Endothelial cell of umbilical vein (primary cell): ENCODE measurements around the gene MICALL1. TPM values are rescaled to one million over a fixed set of nuclear protein-coding genes. Genes with fewer than 3 reads are reported as not detected.
"Not testable (repeated sequence)": the region's sequence is repeated elsewhere in the genome, so short reads cannot be mapped to it uniquely, and the experiment has no call there.

Experiments used
- BruUV-seq: library from RNA; stranded (reverse); fragments of 400-500 nt; replicated peaks from 2 replicates; lab custom pipeline; 2021; lab: Mats Ljungman, UMichigan
- CTCF ChIA-PET: fragments of 300-600, 350-600 bp; sonication (Branson Sonifier 250); formaldehyde crosslinking; loops from one replicate; lab custom pipeline; 2021; ENCODE audit warnings: antibody characterized with exemption, inconsistent platforms; lab: Charles Lee
- POLR2A ChIA-PET: fragments of 300-600, 350-600 bp; sonication (Branson Sonifier 250); formaldehyde crosslinking; loops from one replicate; lab custom pipeline; 2021; ENCODE audit warnings: antibody characterized with exemption, inconsistent platforms; lab: Charles Lee
- DNase-seq: peaks from one replicate; pipeline ENCODE4 v3.0.0-alpha.2; 2011; ENCODE audit warnings: low read depth, low spot score
- FAIRE-seq: peaks from 2 replicates; lab custom pipeline; 2011; peaks lifted over from hg19 to GRCh38; lab: Jason Lieb, UNC
- H2AFZ ChIP-seq: 2 replicates; pipeline ENCODE4 v1.6.0; 2012; ENCODE audit warnings: low read depth, low read length, control low read depth, inconsistent platforms
- H3K27ac ChIP-seq: 2 replicates; pipeline ENCODE4 v1.5.1; 2011; ENCODE audit warnings: low read depth, mild to moderate bottlenecking, control low read depth, low read length, moderate library complexity; ENCODE audit not compliant: insufficient read depth
- H3K27me3 ChIP-seq, 2 experiments: 2 replicates each; pipeline versions ENCODE4 v1.6.0 to v1.6.1; 2011; ENCODE audit warnings: low read length in 2 of 2, mixed read lengths in 1 of 2; ENCODE audit not compliant: control insufficient read depth in 2 of 2, insufficient read depth in 2 of 2
- H3K36me3 ChIP-seq, 2 experiments: 2 replicates in 1 of 2; 3 replicates in 1 of 2; pipeline ENCODE4 v1.5.1; 2011; ENCODE audit warnings: low read length in 2 of 2, mild to moderate bottlenecking in 1 of 2, moderate library complexity in 1 of 2; ENCODE audit not compliant: control insufficient read depth in 2 of 2, insufficient read depth in 2 of 2; ENCODE audit errors: extremely low read depth in 1 of 2
- H3K4me1 ChIP-seq: 3 replicates; pipeline ENCODE4 v1.5.1; 2011; ENCODE audit warnings: mild to moderate bottlenecking, low read length; ENCODE audit not compliant: control insufficient read depth, insufficient read depth; ENCODE audit errors: extremely low read depth
- H3K4me2 ChIP-seq: 2 replicates; pipeline ENCODE4 v1.6.1; 2011; ENCODE audit warnings: low read length, control low read depth, mixed read lengths; ENCODE audit not compliant: insufficient read depth
- H3K4me3 ChIP-seq, 3 experiments: fragments of 200-600 bp in 1 of 3; sonication (generic), shearing (Covaris generic) in 1 of 3; replicated peaks in 1 of 3; 2 replicates each; pipeline ENCODE4 v1.5.1; 2011 to 2016; ENCODE audit warnings: control low read depth in 3 of 3, low read length in 3 of 3, mild to moderate bottlenecking in 2 of 3, inconsistent platforms in 1 of 3, low read depth in 1 of 3, moderate library complexity in 1 of 3; ENCODE audit not compliant: insufficient read depth in 1 of 3
- H3K79me2 ChIP-seq: 2 replicates; pipeline ENCODE4 v1.6.0; 2012; ENCODE audit warnings: low read length, inconsistent platforms; ENCODE audit not compliant: control insufficient read depth, insufficient read depth
- H3K9ac ChIP-seq: replicated peaks from 2 replicates; pipeline ENCODE3; 2011; ENCODE audit warnings: low read length, control low read depth; ENCODE audit not compliant: insufficient read depth; ENCODE audit errors: extremely low read depth
- H3K9me1 ChIP-seq: replicated peaks from 3 replicates; pipeline ENCODE4 v1.6.0; 2011; ENCODE audit warnings: mild to moderate bottlenecking, low read length; ENCODE audit not compliant: control insufficient read depth, insufficient read depth; ENCODE audit errors: extremely low read depth
- H3K9me3 ChIP-seq: replicated peaks from 2 replicates; pipeline ENCODE4 v1.5.1; 2012; ENCODE audit warnings: low read length, inconsistent platforms; ENCODE audit not compliant: control insufficient read depth, insufficient read depth
- H4K20me1 ChIP-seq: replicated peaks from 2 replicates; pipeline ENCODE3; 2011; ENCODE audit warnings: mild to moderate bottlenecking, low read length; ENCODE audit not compliant: control insufficient read depth, insufficient read depth; ENCODE audit errors: extremely low read depth
- CTCF ChIP-seq, 2 donors: IDR thresholded peaks; 1 replicate in 1 of 2; 2 replicates in 1 of 2; pipeline ENCODE4 v1.5.1; 2011; ENCODE audit warnings: low read length in 2 of 2, mild to moderate bottlenecking in 2 of 2, moderate library complexity in 2 of 2, control low read depth in 1 of 2, inconsistent platforms in 1 of 2, low read depth in 1 of 2; ENCODE audit not compliant: insufficient read depth in 1 of 2; ENCODE audit errors: extremely low read depth in 1 of 2
- EZH2 ChIP-seq: IDR thresholded peaks from 2 replicates; pipeline ENCODE4 v1.6.1; 2012; ENCODE audit warnings: borderline replicate concordance, low read depth, mild to moderate bottlenecking, moderate library complexity, low read length, inconsistent platforms; ENCODE audit not compliant: severe bottlenecking
- FOS ChIP-seq: IDR thresholded peaks from 2 replicates; pipeline ENCODE4 v1.6.1; 2011; ENCODE audit warnings: mild to moderate bottlenecking, low read length, moderate library complexity, borderline replicate concordance; ENCODE audit not compliant: insufficient read depth
- GATA2 ChIP-seq: IDR thresholded peaks from 2 replicates; pipeline ENCODE4 v1.7.0; 2011; ENCODE audit warnings: low read depth, mild to moderate bottlenecking, moderate library complexity, mixed read lengths, low read length; ENCODE audit not compliant: insufficient read length, insufficient read depth
- JUN ChIP-seq: IDR thresholded peaks from 2 replicates; pipeline ENCODE4 v1.6.1; 2011; ENCODE audit warnings: borderline replicate concordance, low read depth; ENCODE audit not compliant: insufficient read length, insufficient read depth
- MAX ChIP-seq: IDR thresholded peaks from 2 replicates; pipeline ENCODE4 v1.6.1; 2011; ENCODE audit not compliant: insufficient read depth, insufficient read length
- MYC ChIP-seq: IDR thresholded peaks from one replicate; pipeline ENCODE4 v1.6.1; 2011; ENCODE audit warnings: mild to moderate bottlenecking, low read depth, low read length
- POLR2A ChIP-seq: IDR thresholded peaks from 2 replicates; pipeline ENCODE4 v1.6.1; 2012; ENCODE audit warnings: low read depth, mild to moderate bottlenecking, control low read depth, low read length
- POLR2AphosphoS5 ChIP-seq: IDR thresholded peaks from 2 replicates; pipeline ENCODE4 v1.6.1; 2012; ENCODE audit warnings: low read depth, mild to moderate bottlenecking, control low read depth, low read length, moderate library complexity; ENCODE audit not compliant: insufficient read depth
- dilution Hi-C: fragments of 300-500 bp; cut with MboI; formaldehyde crosslinking; loops from one replicate; pipeline ENCODE4 v1.15.0; 2019; ENCODE audit warnings: low sequenced_read_pairs; ENCODE audit not compliant: extremely low pct_ligation_motif_present
- intact Hi-C: fragments of 100-400 bp; cut with micrococcal nuclease; formaldehyde crosslinking; loops from one replicate; pipeline ENCODE4 v1.10.0; 2022
- polyA plus RNA-seq, 4 experiments: library from polyadenylated mRNA; depleted of rRNA in 3 of 4; stranded (reverse) in 3 of 4; unstranded in 1 of 4; fragments of >200 nt; gene quantifications; 2 replicates each; pipeline versions ENCODE4 v1.2.1 to v1.2.3, GENCODE V29; 2011 to 2012; ENCODE audit warnings: missing spikeins in 1 of 4
- total RNA-seq: library from RNA; stranded (reverse); gene quantifications from 2 replicates; pipeline ENCODE4 v1.2.3, GENCODE V29; 2021

The MICALL1 gene
- total and polyA plus RNA-seq, 2 donors (not counting 3 experiments of a cell fraction or from before 2014, with no cell fraction given), result 23.9 to 66.9 TPM

GRCh38 chr22:37975153-37975552 lies 69.1 kb downstream of the MICALL1 start:
- TF ChIP-seq MAX (no peak), EZH2 (no peak), POLR2AphosphoS5 (no peak), GATA2 (no peak), FOS (no peak), JUN (no peak), MYC (no peak), CTCF (IDR thresholded peaks at IDR 0.05; ENCODE audit: extremely low read depth in 1 of 2, insufficient read depth in 1 of 2, low read depth in 1 of 2, low read length in 2 of 2) (no peak), POLR2A (no peak)
- Histone ChIP-seq H3K9me1 (no peaks in the 10 kb centered on the region), H3K9me3 (no peaks in the 10 kb centered on the region), H3K36me3 (no peaks in the 10 kb centered on the region), H2AFZ (no peak overlapping the region), H4K20me1 (no peaks in the 10 kb centered on the region), H3K4me2 (no peak overlapping the region), H3K27ac (no peak overlapping the region), H3K4me3 (no peak overlapping the region), H3K4me1 (no peaks in the 10 kb centered on the region), H3K27me3 (no peaks in the 10 kb centered on the region), H3K9ac (no peak overlapping the region), H3K79me2 (no peaks in the 10 kb centered on the region)
- BruUV-seq, result no TSS peak
- FAIRE-seq, result no peak
- intact Hi-C loops (no loop called here), dilution Hi-C loops (no loop called here)
- POLR2A ChIA-PET, result no interaction called here
- no peak for DNase-seq
- CTCF ChIA-PET, result interaction anchor here (1.7 kb wide), 1 partner anchor 10 kb away, joined by 6 read pairs; no protein-coding TSS in a partner anchor

- H3K79me2 ChIP-seq, H2AFZ ChIP-seq, H3K9ac ChIP-seq, intact Hi-C loops, H3K4me1 ChIP-seq, H3K9me3 ChIP-seq, H3K9me1 ChIP-seq, H3K27me3 ChIP-seq, H3K27ac ChIP-seq, DNase-seq, H4K20me1 ChIP-seq, BruUV-seq, H3K4me3 ChIP-seq, H3K36me3 ChIP-seq, H3K4me2 ChIP-seq, POLR2A ChIA-PET, dilution Hi-C loops, FAIRE-seq: not testable (repeated sequence)
- CTCF ChIA-PET, result interaction anchor here (1.1 kb wide), 1 partner anchor 11 kb away, joined by 4 read pairs; no protein-coding TSS in a partner anchor
Measured at GRCh38 chr22:37976022-37976421, 69.9 kb downstream of the MICALL1 start.
